ENCODE data around the gene REV3L.

- TF ChIP-seq CTCF (CRISPR knock-in tag; IDR thresholded peaks at IDR 0.05) (no peak), ZFYVE20 (CRISPR knock-in tag; IDR thresholded peaks at IDR 0.05; ENCODE audit: borderline replicate concordance, low read depth) (no peak), JUND (CRISPR knock-in tag; IDR thresholded peaks at IDR 0.05) (no peak), MIXL1 (CRISPR knock-in tag; IDR thresholded peaks at IDR 0.05) (no peak), PAXIP1 (CRISPR knock-in tag; conservative IDR thresholded peaks at IDR 0.05) (no peak), PRDM4 (CRISPR knock-in tag; IDR thresholded peaks at IDR 0.05; ENCODE audit: borderline replicate concordance) (no peak), SUZ12 (IDR thresholded peaks at IDR 0.05; ENCODE audit: low read depth, low read length) (no peak), PRDM10 (CRISPR knock-in tag; IDR thresholded peaks at IDR 0.05; ENCODE audit: low read depth) (no peak), CC2D1A (CRISPR knock-in tag; IDR thresholded peaks at IDR 0.05) (no peak), PREB (CRISPR knock-in tag; IDR thresholded peaks at IDR 0.05) (no peak), LRRFIP1 (CRISPR knock-in tag; conservative IDR thresholded peaks at IDR 0.05) (no peak), SNAI1 (CRISPR knock-in tag; IDR thresholded peaks at IDR 0.05; ENCODE audit: borderline replicate concordance) (no peak), ZNF138 (CRISPR knock-in tag; IDR thresholded peaks at IDR 0.05; ENCODE audit: low read depth) (no peak)
These were observed 4.9 kb downstream of the REV3L start for GRCh38 chr6:111478064-111478476.

Measured in HepG2 (cell line).